ENCODE results near the gene PERM1. TPM values are rescaled to one million over a fixed set of nuclear protein-coding genes. Genes with fewer than 3 reads are reported as not detected.
"Not testable (repeated sequence)": the region's sequence is repeated elsewhere in the genome, so short reads cannot be mapped to it uniquely, and the experiment has no call there.

PERM1 gene
- total and polyA plus RNA-seq, 2 of the 8 experiments (the other 6 are each of a cell fraction or from before 2014, with no cell fraction given), result not detected

GRCh38 chr1:946811-947210 is 35.1 kb downstream of the PERM1 start:
- H3K79me2 ChIP-seq (ENCODE audit: control insufficient read depth in 1 of 2, insufficient read depth in 2 of 2, low read length in 2 of 2); H3K27ac ChIP-seq (ENCODE audit: low read depth, low read length); H4K91ac ChIP-seq (replicated peaks; ENCODE audit: insufficient read length, low read length); H2BK15ac ChIP-seq (ENCODE audit: low read length); H4K8ac ChIP-seq (ENCODE audit: extremely low read depth, insufficient read depth, low read length); H3K23me2 ChIP-seq (ENCODE audit: low read depth, low read length); H2BK12ac ChIP-seq (ENCODE audit: low read depth, low read length); H3K9ac ChIP-seq (replicated peaks in 1 of 4; ENCODE audit: extremely low read depth in 1 of 4, low read depth in 3 of 4, low read length in 3 of 4); H2BK20ac ChIP-seq (ENCODE audit: low read length); H3K4ac ChIP-seq (replicated peaks; ENCODE audit: insufficient read length, low read depth, low read length); H3K23ac ChIP-seq (ENCODE audit: insufficient read length); H3K4me3 ChIP-seq (ENCODE audit: extremely low read depth in 1 of 4, insufficient read depth in 2 of 4, low read depth in 3 of 4, low read length in 4 of 4); DNase-seq (ENCODE audit: low read depth in 1 of 2, low spot score in 2 of 2); H3K56ac ChIP-seq (replicated peaks; ENCODE audit: insufficient read length, low read depth, low read length); H3K4me2 ChIP-seq (ENCODE audit: insufficient read depth in 1 of 2, low read depth in 2 of 2, low read length in 2 of 2); H3K9me3 ChIP-seq (ENCODE audit: insufficient read depth in 2 of 2, low read depth in 1 of 2, low read length in 1 of 2); H3K14ac ChIP-seq (ENCODE audit: insufficient read length); H3K18ac ChIP-seq (ENCODE audit: extremely low read depth, low read length); FAIRE-seq; H2AFZ ChIP-seq (ENCODE audit: low read length); H4K5ac ChIP-seq (ENCODE audit: insufficient read length, low read depth, low read length); H2BK5ac ChIP-seq (ENCODE audit: low read depth, low read length); H2BK120ac ChIP-seq (replicated peaks; ENCODE audit: low read depth, low read length); H3K79me1 ChIP-seq (ENCODE audit: low read depth, low read length); H2AK5ac ChIP-seq (ENCODE audit: low read depth, low read length): not testable (repeated sequence)
- peaks cover 13 to 20% (median 19%) of the 10 kb centered on the region in 4 experiments for H3K27me3 ChIP-seq (replicated peaks in 1 of 4; ENCODE audit: control insufficient read depth in 3 of 4, extremely low read depth in 1 of 4, insufficient read depth in 3 of 4, low read length in 3 of 4)
- ChIA-PET POLR2A (ENCODE audit: partially characterized antibody) (interaction anchor here (1.1 to 9.5 kb wide), 4 partner anchors 9 to 27 kb away, joined by 3 to 65 read pairs (median 3); partner anchors contain the start of gene NOC2L), CTCF (ENCODE audit: partially characterized antibody) (interaction anchor here (0.9 to 1.3 kb wide), 2 partner anchors 9 to 20 kb away, joined by 3 read pairs; partner anchors contain the start of gene PLEKHN1)
- peaks cover 21 to 44% of the 10 kb centered on the region in 2 experiments for H4K20me1 ChIP-seq (replicated peaks in 1 of 2; ENCODE audit: control insufficient read depth in 1 of 2, insufficient read depth in 2 of 2, low read length in 2 of 2)
- H3K4me1 ChIP-seq (replicated peaks in 1 of 4; ENCODE audit: control insufficient read depth in 3 of 4, insufficient read depth in 4 of 4, low read length in 3 of 4), result peaks cover 3 to 11% (median 7%) of the 10 kb centered on the region in 4 experiments; a peak in 6 of 7 replicates
- WGBS, 2 experiments (ENCODE audit: extremely low coverage in 1 of 2, insufficient coverage in 1 of 2, insufficient read length in 1 of 2, insufficient replicate concordance in 2 of 2, low coverage in 1 of 2, low lambda C conversion rate in 2 of 2, missing lambda C conversion rate in 1 of 2), result 89% methylated on average over 13 of the region's 13 CpGs; no CpG with 5 or more reads in 1 of the 2 experiments
- H3K36me3 ChIP-seq (ENCODE audit: control insufficient read depth in 2 of 4, insufficient read depth in 4 of 4, low read length in 3 of 4), result peaks cover 2 to 37% (median 28%) of the 10 kb centered on the region in 4 experiments
